ENCODE measurements around the gene FAM83F.

The FAM83F gene

GRCh38 chr22:39959640-39960447 is 34.9 kb upstream of the FAM83F start, which contains the start of gene TMA7B:
Gene TMA7B (plus strand): TSS chr22:39960397. CDS start chr22:39964375, 3,978 bp downstream.
- peaks cover 73% of the 10 kb centered on the region for H3K4me1 Mint-ChIP-seq
- no peaks in the 10 kb centered on the region for H3K27me3 Mint-ChIP-seq
- peak within 1 kb of the TSS; percentile 65 for H3K4me3 Mint-ChIP-seq
- H3K27ac Mint-ChIP-seq: peak within 1 kb of the TSS; percentile 93
- no peaks in the 10 kb centered on the region for H3K9me3 Mint-ChIP-seq
- peaks cover 38% of the 10 kb centered on the region for H3K36me3 Mint-ChIP-seq

- peak overlapping the region; percentile 93 for H3K27ac Mint-ChIP-seq
- peak overlapping the region; percentile 65 for H3K4me3 Mint-ChIP-seq
- H3K27me3 Mint-ChIP-seq: no peaks in the 10 kb centered on the region
- peaks cover 36% of the 10 kb centered on the region for H3K36me3 Mint-ChIP-seq
- H3K4me1 Mint-ChIP-seq: peaks cover 64% of the 10 kb centered on the region
- no peaks in the 10 kb centered on the region for H3K9me3 Mint-ChIP-seq
These were observed 33.7 kb upstream of the FAM83F start for GRCh38 chr22:39960791-39961746.

DNA sequence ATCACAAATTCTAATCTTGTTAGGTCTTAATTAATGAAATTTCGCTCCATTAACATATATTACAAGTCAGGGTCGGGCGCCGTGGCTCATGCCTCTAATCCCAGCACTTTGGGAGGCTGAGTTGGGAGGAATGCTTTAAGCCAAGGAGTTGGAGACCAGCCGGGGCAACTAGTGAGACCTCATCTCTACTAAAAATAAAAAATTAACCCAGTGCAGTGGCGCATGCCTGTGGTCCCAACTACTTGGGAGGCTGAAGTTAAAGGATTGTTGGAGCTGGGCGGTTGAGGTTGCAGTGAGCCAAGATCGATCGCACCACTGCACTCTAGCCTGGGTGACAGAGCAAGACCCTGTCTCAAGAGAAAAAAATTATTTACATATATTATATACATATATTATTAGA is 32.7 kb upstream of the FAM83F start:
- Mint-ChIP-seq H3K4me1 (peaks cover 60% of the 10 kb centered on the region), H3K9me3 (no peaks in the 10 kb centered on the region), H3K4me3 (peak overlapping the region; percentile 65), H3K27ac (peak overlapping the region; percentile 93), H3K36me3 (peaks cover 33% of the 10 kb centered on the region), H3K27me3 (no peaks in the 10 kb centered on the region)

- peaks cover 20% of the 10 kb centered on the region for H3K36me3 Mint-ChIP-seq
- peaks cover 24% of the 10 kb centered on the region for H3K4me1 Mint-ChIP-seq
- peak overlapping the region; percentile 90 for H3K27ac Mint-ChIP-seq
- no peaks in the 10 kb centered on the region for H3K27me3 Mint-ChIP-seq
- H3K4me3 Mint-ChIP-seq: no peak overlapping the region
- no peaks in the 10 kb centered on the region for H3K9me3 Mint-ChIP-seq
These were observed 29.0 kb upstream of the FAM83F start for GRCh38 chr22:39965748-39966147.

- Mint-ChIP-seq H3K27ac (peak overlapping the region; percentile 12), H3K27me3 (no peaks in the 10 kb centered on the region), H3K36me3 (peaks cover 19% of the 10 kb centered on the region), H3K4me1 (peaks cover 18% of the 10 kb centered on the region), H3K9me3 (no peaks in the 10 kb centered on the region), H3K4me3 (no peak overlapping the region)
These were observed 28.3 kb upstream of the FAM83F start for GRCh38 chr22:39966470-39966869.

- H3K27me3 Mint-ChIP-seq: no peaks in the 10 kb centered on the region
- no peaks in the 10 kb centered on the region for H3K9me3 Mint-ChIP-seq
- peak overlapping the region; percentile 76 for H3K27ac Mint-ChIP-seq
- peaks cover 16% of the 10 kb centered on the region for H3K36me3 Mint-ChIP-seq
- no peak overlapping the region for H3K4me3 Mint-ChIP-seq
- H3K4me1 Mint-ChIP-seq: peaks cover 11% of the 10 kb centered on the region
These were observed 27.5 kb upstream of the FAM83F start for GRCh38 chr22:39967103-39967829.

DNA sequence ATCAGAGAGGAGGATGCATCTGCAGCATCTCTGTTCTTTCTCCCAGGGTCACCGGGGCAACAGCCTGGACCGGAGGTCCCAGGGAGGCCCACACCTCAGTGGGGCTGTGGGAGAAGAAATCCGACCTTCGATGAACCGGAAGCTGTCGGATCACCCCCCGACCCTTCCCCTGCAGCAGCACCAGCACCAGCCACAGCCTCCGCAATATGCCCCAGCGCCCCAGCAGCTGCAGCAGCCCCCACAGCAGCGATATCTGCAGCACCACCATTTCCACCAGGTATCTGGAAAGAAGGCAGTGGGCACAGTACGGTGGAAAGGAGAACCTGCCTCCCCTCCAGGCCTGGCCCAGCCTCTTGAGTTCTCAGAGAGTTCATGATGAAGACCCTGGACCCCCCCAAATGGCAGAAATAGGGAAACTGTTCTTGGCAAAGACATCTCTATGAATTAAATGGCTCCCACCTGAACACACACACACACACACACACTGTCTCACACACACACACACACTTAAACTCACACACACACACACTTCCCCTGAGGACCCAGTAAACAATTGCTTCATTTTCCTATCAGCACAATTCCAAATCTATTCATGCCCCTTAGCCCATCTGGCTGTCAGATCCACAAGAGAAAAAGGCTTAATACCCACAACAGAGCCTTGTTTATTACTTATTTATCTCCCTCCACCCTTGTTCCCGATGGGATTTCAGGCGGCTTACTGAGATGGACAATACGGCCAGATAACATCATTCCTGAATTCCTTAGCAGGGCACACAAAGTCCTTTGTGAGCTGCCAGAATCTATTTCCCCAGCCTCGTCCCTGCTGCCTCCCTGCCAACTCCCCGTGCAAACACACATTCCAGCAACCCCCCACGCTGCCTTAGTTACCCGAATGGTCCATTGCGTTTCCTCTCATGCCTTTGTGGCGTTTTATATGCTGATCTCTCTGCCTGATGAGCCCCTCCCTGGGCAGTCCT is 26.5 kb upstream of the FAM83F start:
- Mint-ChIP-seq H3K9me3 (no peaks in the 10 kb centered on the region), H3K27me3 (no peaks in the 10 kb centered on the region), H3K27ac (peak overlapping the region; percentile 75), H3K4me3 (no peak overlapping the region), H3K4me1 (peaks cover 4% of the 10 kb centered on the region), H3K36me3 (peaks cover 14% of the 10 kb centered on the region)

GRCh38 chr22:39970742-39971141 is 24.0 kb upstream of the FAM83F start:
- Mint-ChIP-seq H3K4me3 (no peak overlapping the region), H3K27ac (no peak overlapping the region), H3K9me3 (no peaks in the 10 kb centered on the region), H3K27me3 (no peaks in the 10 kb centered on the region), H3K4me1 (peaks cover under 1% of the 10 kb centered on the region), H3K36me3 (peaks cover 9% of the 10 kb centered on the region)

- Mint-ChIP-seq H3K36me3 (peaks cover 7% of the 10 kb centered on the region), H3K9me3 (no peaks in the 10 kb centered on the region), H3K4me3 (no peak overlapping the region)
These were observed 22.1 kb upstream of the FAM83F start for GRCh38 chr22:39972641-39973040.

GRCh38 chr22:39973656-39974055 is 21.1 kb upstream of the FAM83F start:
- H3K9me3 Mint-ChIP-seq: no peaks in the 10 kb centered on the region
- peaks cover 7% of the 10 kb centered on the region for H3K36me3 Mint-ChIP-seq
- no peak overlapping the region for H3K4me3 Mint-ChIP-seq
- peaks cover 7% of the 10 kb centered on the region for H3K4me1 Mint-ChIP-seq
- no peaks in the 10 kb centered on the region for H3K27me3 Mint-ChIP-seq
- H3K27ac Mint-ChIP-seq: no peak overlapping the region

More at GRCh38 chr22:39972641-39973040, 22.1 kb upstream of the FAM83F start:
- Mint-ChIP-seq H3K27me3 (no peaks in the 10 kb centered on the region), H3K4me1 (peaks cover 3% of the 10 kb centered on the region), H3K27ac (peak overlapping the region; percentile 81)

DNA sequence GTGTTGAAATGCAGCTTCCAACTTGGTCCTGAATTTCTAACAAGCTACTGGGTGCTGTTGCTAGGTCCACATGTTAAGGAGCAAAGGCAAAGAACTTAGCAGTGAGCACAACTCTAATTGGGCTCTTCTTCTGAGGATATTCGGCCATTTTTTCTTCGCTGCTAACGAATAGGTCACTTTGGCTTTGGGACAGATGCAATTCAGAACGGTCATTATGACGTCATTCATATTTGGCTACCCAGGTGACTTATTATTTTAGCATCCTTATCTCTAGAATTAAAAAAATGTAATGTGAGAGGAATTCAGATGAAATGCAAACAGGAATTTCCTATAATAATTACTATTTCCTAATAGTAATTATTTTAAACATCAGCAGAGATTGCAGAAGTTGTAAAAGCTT is 20.7 kb upstream of the FAM83F start:
- Mint-ChIP-seq H3K4me1 (peaks cover 10% of the 10 kb centered on the region), H3K4me3 (no peak overlapping the region), H3K27me3 (no peaks in the 10 kb centered on the region), H3K27ac (no peak overlapping the region), H3K36me3 (peaks cover 5% of the 10 kb centered on the region), H3K9me3 (no peaks in the 10 kb centered on the region)

GRCh38 chr22:39979048-39979447 is 15.7 kb upstream of the FAM83F start:
- Mint-ChIP-seq H3K27ac (peak overlapping the region; percentile 31), H3K27me3 (no peaks in the 10 kb centered on the region), H3K9me3 (no peaks in the 10 kb centered on the region), H3K4me3 (no peak overlapping the region), H3K36me3 (peaks cover 1% of the 10 kb centered on the region), H3K4me1 (peaks cover 34% of the 10 kb centered on the region)

DNA sequence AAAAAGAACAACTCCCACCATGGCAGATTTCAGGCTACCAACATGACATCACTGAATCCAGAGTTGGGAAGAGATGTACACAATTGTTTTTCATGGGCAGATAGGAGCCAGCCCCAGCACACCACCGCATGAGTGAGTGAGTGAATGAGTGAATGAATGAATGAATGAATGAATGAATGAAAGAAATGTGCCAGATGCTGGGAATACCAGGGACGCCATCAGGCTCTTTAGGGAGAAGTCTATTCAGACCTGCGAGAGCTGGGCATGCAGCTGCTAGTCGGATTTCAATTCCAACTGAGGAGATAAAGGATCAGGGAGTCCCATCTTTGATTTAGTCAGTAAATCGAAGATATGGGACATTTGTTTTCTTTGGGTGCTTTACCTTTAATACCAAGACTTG is 15.3 kb upstream of the FAM83F start:
- Mint-ChIP-seq H3K4me1 (peaks cover 35% of the 10 kb centered on the region), H3K4me3 (no peak overlapping the region), H3K36me3 (peaks cover 1% of the 10 kb centered on the region), H3K27me3 (no peaks in the 10 kb centered on the region), H3K9me3 (no peaks in the 10 kb centered on the region), H3K27ac (no peak overlapping the region)

DNA sequence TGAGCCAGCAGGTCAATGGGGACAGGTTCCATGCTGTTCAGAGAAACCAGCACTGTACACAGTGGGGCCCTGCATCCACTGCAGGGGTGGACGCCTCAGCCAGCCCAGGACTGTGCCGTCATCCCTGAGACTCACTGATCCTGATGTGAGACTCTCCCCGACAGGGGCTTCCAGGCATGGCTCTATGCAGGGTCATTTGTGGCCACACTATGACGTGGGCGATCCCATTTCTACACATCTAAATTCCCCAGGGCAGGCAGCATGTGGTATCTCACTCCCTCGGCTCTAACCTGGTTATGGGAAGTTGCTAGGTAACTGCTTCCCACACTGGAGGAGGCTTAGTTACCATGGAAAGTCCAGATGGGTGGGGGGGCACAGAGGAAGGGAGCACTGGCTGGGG is 14.2 kb upstream of the FAM83F start:
- H3K4me1 Mint-ChIP-seq: peaks cover 40% of the 10 kb centered on the region
- no peaks in the 10 kb centered on the region for H3K27me3 Mint-ChIP-seq
- H3K9me3 Mint-ChIP-seq: no peaks in the 10 kb centered on the region
- no peak overlapping the region for H3K4me3 Mint-ChIP-seq
- peaks cover 1% of the 10 kb centered on the region for H3K36me3 Mint-ChIP-seq
- no peak overlapping the region for H3K27ac Mint-ChIP-seq

All from activated naive CD4-positive, alpha-beta T cell treated with anti-CD3 and anti-CD28 coated beads, Interleukin-2, amount 50 U/mL, for 24 hours (primary cell).